ENCODE results near the gene MGRN1.

DNA sequence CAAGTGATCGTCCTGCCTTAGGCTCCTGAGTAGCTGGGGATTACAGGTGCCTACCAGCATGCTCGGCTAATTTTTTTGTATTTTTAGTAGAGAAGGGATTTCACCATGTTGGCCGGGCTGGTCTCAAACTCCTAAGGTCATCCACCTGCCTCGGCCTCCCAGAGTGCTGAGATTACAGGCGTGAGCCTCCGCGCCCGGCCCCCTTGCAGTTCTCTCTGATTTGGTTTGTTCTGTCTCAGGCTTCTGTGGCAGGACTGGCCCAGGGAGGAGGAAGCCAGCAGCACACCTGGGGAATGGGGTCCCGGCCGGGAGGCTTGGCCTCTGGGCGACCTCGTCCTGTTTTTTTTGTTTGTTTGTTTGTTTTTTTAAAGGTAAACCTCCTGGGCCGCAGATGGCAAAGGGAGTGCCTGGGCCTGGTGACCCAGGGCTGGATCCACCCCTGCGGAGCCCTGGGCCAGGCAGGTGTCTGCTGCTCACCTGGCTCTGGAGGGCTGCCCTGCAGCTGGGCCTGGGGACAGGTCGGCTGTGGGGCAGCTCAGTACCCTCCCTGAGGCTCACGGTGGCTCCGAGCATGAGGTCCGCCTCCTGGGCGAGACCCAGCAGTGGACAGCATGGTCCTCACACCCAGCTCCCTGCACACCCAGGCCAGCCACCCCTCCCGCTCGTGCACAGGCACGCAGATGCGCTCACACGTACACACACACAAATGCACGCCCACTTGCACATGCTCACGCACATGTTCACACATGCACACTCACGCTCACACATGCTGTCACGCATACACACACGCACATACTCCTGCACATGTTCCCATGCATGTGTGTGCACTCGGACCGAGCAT, 65.5 kb downstream of the MGRN1 start:
- TF ChIP-seq EZH2phosphoT487 (IDR thresholded peaks at IDR 0.05; ENCODE audit: low read depth, severe bottlenecking, unreplicated experiment): no peak
- no peak for TF ChIP-seq CTCF (IDR thresholded peaks at IDR 0.05; ENCODE audit: poor library complexity)
- TF ChIP-seq EZH2 (IDR thresholded peaks at IDR 0.05; ENCODE audit: borderline replicate concordance): no peak

All from hepatocyte (in vitro differentiated cells).